Hair follicle dermal papilla cell (primary cell): ENCODE data around the gene BEX3. TPM values are rescaled to one million over a fixed set of nuclear protein-coding genes. Genes with fewer than 3 reads are reported as not detected.

ENCODE experiments used
- small RNA-seq: library from RNA; depleted of rRNA; stranded (forward); fragments of <200 nt; gene quantifications from one replicate; pipeline ENCODE3, GENCODE V24; 2012
- total RNA-seq: library from RNA; depleted of rRNA; stranded (reverse); fragments of >200 nt; gene quantifications from 2 replicates; pipeline ENCODE4 v1.2.3, GENCODE V29; 2012

The BEX3 gene
- total RNA-seq: 110 and 139 TPM in 2 replicates

GRCh38 chrX:103376118-103376978, at the start of gene BEX3:
Gene BEX3, plus strand, starts transcription at chrX:103376538. Its CDS starts 984 bp downstream, at chrX:103377522.

GRCh38 chrX:103329991-103330390, 46.3 kb upstream of the BEX3 start, which contains the start of gene TCEAL7:
Gene TCEAL7, plus strand, starts transcription at chrX:103330239. Its CDS starts 1,165 bp downstream, at chrX:103331404.

GRCh38 chrX:103356130-103356798, 20.1 kb upstream of the BEX3 start, which contains the start of gene TCEAL9:
Gene TCEAL9, plus strand, starts transcription at chrX:103356506. Its CDS starts 1,179 bp downstream, at chrX:103357685.

Small RNAs within 50 kb of the gene (small RNA-seq; reads per million reads assigned to genes)
- not detected for gene Z92846.1

Other genes starting within 250 kb of the BEX3 start
- gene BEX4, start 161.4 kb upstream of the BEX3 start, total RNA-seq: 20.9 and 22.2 TPM in 2 replicates
- 78.7 and 103 TPM in 2 replicates for gene TCEAL8, start 121.4 kb upstream of the BEX3 start, total RNA-seq
- not detected in 2 replicates for gene TCEAL5, start 99.8 kb upstream of the BEX3 start, total RNA-seq
- gene BEX2, start 65.5 kb upstream of the BEX3 start, total RNA-seq: 0.73 and 0.97 TPM in 2 replicates
- 21.3 and 23.6 TPM in 2 replicates for gene TCEAL7, start 46.3 kb upstream of the BEX3 start, total RNA-seq
- gene TCEAL9, start 20.0 kb upstream of the BEX3 start, total RNA-seq: 56.1 and 65.6 TPM in 2 replicates
- 0.12 and 0.32 TPM in 2 replicates for gene RAB40A, start 143.0 kb downstream of the BEX3 start, total RNA-seq
- gene TCEAL4, start 209.0 kb downstream of the BEX3 start, total RNA-seq: 20.9 and 23.1 TPM in 2 replicates
- gene TCEAL3, start 231.4 kb downstream of the BEX3 start, total RNA-seq: 9.6 and 14.1 TPM in 2 replicates